Activated CD8-positive, alpha-beta T cell treated with anti-CD3 and anti-CD28 coated beads for 36 hours (primary cell): ENCODE results near the gene TNFSF8. TPM values are rescaled to one million over a fixed set of nuclear protein-coding genes. Genes with fewer than 3 reads are reported as not detected.
A peak's percentile ranks its signal among the peaks of the same experiment; 100 is the strongest.

ENCODE experiments used
- ATAC-seq: fragments of 200-7000 bp; cut with Tn5 transposase; one replicate; pipeline ENCODE4 v1.10.0; 2021; ENCODE audit warnings: mild to moderate bottlenecking, moderate library complexity
- CTCF ChIA-PET: fragments of 350-600 bp; sonication (Branson Sonifier 250); formaldehyde crosslinking; loops from one replicate; lab custom pipeline; 2021; ENCODE audit warnings: antibody characterized with exemption; lab: Charles Lee
- POLR2A ChIA-PET: fragments of 350-600 bp; sonication (Branson Sonifier 250); formaldehyde crosslinking; loops from one replicate; lab custom pipeline; 2021; ENCODE audit warnings: antibody characterized with exemption; lab: Charles Lee
- DNase-seq: peaks from one replicate; pipeline ENCODE4 v3.0.0-alpha.2; 2020
- H3K27ac Mint-ChIP-seq: one replicate; pipeline ENCODE4 v1.8.0; 2021; ENCODE audit warnings: mild to moderate bottlenecking, mixed read lengths
- H3K27me3 Mint-ChIP-seq: one replicate; pipeline ENCODE4 v1.8.0; 2021; ENCODE audit warnings: mixed read lengths
- H3K36me3 Mint-ChIP-seq: one replicate; pipeline ENCODE4 v1.8.0; 2021; ENCODE audit warnings: low read depth, mixed read lengths
- H3K4me1 Mint-ChIP-seq: one replicate; pipeline ENCODE4 v1.8.0; 2021; ENCODE audit warnings: low read depth, mixed read lengths
- H3K4me3 Mint-ChIP-seq: one replicate; pipeline ENCODE4 v1.8.0; 2021; ENCODE audit warnings: mild to moderate bottlenecking, moderate library complexity, mixed read lengths
- H3K9me3 Mint-ChIP-seq: one replicate; pipeline ENCODE4 v1.8.0; 2021; ENCODE audit warnings: mixed read lengths
- intact Hi-C: fragments of 100-400 bp; cut with micrococcal nuclease; formaldehyde crosslinking; loops from one replicate; pipeline ENCODE4 v1.10.0; 2022
- total RNA-seq, 2 experiments: library from RNA; stranded (reverse); gene quantifications; one replicate each; pipeline ENCODE4 v1.2.3, GENCODE V29; 2021
- TF ChIP-seq, protein P1 (sequence below): fragments of 200-600 bp; IDR thresholded peaks from one replicate; pipeline ENCODE4 v1.8.0; 2022; ENCODE audit warnings: antibody characterized with exemption, mild to moderate bottlenecking

The TNFSF8 gene
- total RNA-seq, 2 experiments from 2014 or later: 21.7 to 23.9 TPM

DNA sequence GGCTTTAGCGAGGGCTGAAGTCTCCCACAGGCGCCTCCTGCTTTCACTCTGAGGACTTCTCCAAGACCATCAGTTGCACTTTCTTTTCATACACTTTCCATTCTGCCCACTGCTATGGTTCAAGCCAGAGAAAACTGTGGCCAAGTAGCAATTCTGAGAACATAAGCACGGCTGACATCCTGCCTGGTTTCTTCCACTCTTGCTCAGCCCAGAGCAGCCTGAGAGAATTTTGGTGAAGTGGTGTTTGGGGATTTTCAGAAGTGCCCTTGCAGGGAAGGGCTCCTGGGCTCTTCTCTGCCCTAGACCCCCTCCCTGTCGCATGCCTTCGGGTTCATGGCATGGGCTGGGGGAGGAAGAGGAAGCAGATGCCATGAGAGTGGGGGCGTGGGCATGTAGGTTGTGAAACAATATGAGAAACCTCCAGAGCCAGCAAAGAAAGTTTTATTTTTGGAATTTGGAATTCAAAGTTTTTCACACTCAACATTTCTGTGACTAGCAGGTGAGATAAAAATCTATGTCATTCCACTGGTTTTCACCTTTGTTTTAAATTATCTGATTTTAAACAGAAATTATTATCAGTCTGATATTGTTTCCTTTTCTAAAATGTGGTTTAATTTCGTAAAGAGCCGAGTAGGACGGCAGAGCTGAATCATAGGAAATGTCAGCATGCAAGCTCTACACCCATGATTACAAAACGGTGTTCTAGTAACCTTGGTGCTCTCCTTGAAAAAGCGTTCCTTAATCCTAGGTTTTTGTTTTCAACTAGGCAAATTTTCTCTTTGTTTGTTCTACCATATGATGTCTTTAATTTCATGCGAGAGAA lies 27.8 kb upstream of the TNFSF8 start:
- ChIA-PET POLR2A (interaction anchor here (0.6 to 1.7 kb wide), 5 partner anchors 12 to 59 kb away, joined by 3 to 5 read pairs (median 3); no protein-coding TSS in a partner anchor), CTCF (interaction anchor here (1.0 kb wide), 1 partner anchor 56 kb away, joined by 4 read pairs; no protein-coding TSS in a partner anchor)
- Mint-ChIP-seq H3K9me3 (peaks cover 46% of the 10 kb centered on the region), H3K27ac (peak overlapping the region; percentile 99), H3K4me3 (peak overlapping the region; percentile 70), H3K36me3 (peaks cover 35% of the 10 kb centered on the region), H3K4me1 (peaks cover 57% of the 10 kb centered on the region), H3K27me3 (no peaks in the 10 kb centered on the region)
- peak; percentile 83 for ATAC-seq
- peak; percentile 75 for DNase-seq
- intact Hi-C loops: loop anchor here (5.0 kb wide), 2 partner anchors 34 to 49 kb away; no protein-coding TSS in a partner anchor
- TF ChIP-seq, protein P1, sequence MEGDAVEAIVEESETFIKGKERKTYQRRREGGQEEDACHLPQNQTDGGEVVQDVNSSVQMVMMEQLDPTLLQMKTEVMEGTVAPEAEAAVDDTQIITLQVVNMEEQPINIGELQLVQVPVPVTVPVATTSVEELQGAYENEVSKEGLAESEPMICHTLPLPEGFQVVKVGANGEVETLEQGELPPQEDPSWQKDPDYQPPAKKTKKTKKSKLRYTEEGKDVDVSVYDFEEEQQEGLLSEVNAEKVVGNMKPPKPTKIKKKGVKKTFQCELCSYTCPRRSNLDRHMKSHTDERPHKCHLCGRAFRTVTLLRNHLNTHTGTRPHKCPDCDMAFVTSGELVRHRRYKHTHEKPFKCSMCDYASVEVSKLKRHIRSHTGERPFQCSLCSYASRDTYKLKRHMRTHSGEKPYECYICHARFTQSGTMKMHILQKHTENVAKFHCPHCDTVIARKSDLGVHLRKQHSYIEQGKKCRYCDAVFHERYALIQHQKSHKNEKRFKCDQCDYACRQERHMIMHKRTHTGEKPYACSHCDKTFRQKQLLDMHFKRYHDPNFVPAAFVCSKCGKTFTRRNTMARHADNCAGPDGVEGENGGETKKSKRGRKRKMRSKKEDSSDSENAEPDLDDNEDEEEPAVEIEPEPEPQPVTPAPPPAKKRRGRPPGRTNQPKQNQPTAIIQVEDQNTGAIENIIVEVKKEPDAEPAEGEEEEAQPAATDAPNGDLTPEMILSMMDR: no peak

DNA sequence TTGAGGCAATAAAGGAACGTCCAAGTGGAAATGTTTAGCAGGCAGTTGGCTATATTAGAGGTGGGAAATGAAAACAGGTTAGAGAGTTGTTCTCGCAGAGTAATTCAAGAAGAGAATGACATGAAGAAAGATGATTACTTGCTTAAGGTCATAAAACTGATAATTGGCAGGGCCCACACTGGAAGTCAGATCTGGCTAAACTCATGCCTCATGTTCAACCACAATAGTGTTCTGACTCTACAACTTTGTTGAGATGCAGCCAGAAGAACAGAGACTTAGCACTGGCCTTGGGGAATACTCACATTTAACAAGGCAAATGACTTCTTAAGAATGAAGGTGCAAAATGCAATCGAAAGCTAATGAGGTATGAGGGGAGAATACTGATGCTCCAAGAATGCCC lies 27.2 kb upstream of the TNFSF8 start:
- H3K4me3 Mint-ChIP-seq: peak overlapping the region; percentile 70
- TF ChIP-seq, protein P1: no peak
- peaks cover 57% of the 10 kb centered on the region for H3K4me1 Mint-ChIP-seq
- ChIA-PET POLR2A (interaction anchor here (0.6 to 1.7 kb wide), 5 partner anchors 12 to 59 kb away, joined by 3 to 5 read pairs (median 4); no protein-coding TSS in a partner anchor), CTCF (no interaction called here)
- H3K9me3 Mint-ChIP-seq: peaks cover 39% of the 10 kb centered on the region
- peak overlapping the region; percentile 99 for H3K27ac Mint-ChIP-seq
- no peaks in the 10 kb centered on the region for H3K27me3 Mint-ChIP-seq
- intact Hi-C loops: loop anchor here (5.0 kb wide), 2 partner anchors 35 to 50 kb away; no protein-coding TSS in a partner anchor
- ATAC-seq: peak; percentile 26
- peak; percentile 13 for DNase-seq
- H3K36me3 Mint-ChIP-seq: peaks cover 32% of the 10 kb centered on the region

DNA sequence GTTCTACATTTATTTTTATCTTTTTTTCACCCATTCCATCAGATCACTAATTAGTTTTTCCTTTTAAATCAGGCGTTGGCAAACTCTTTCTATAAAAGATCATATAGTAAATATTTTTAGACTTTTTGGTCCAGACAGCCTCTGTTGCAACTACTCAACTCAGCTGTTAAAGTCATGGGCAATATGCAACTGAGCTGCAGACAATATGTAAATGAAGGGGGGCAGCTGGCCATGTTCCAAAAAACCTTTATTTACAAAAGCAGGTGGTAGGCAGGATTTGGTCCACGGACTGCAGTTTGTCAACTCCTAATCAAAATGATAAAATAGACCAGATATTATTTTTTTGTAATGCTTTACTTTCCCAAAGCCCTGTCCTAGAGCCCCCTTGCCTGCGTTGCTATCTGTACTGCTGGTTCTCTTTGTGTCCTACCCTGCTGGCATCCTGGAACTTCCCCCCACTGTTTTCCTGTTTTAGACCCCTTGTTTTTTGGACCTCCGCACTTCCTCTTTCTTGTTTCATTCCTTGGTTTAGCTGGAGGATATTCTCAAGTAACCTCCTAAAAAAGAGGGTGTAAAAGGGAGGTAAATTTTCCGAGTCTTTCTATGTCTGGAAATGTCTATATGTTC lies 24.7 kb upstream of the TNFSF8 start:
- ChIA-PET CTCF (interaction anchor here (1.0 to 1.3 kb wide), 2 partner anchors 16 to 18 kb away, joined by 3 to 4 read pairs; no protein-coding TSS in a partner anchor), POLR2A (interaction anchor here (0.9 to 2.0 kb wide), 3 partner anchors 20 to 25 kb away, joined by 3 to 9 read pairs (median 5); partner anchors contain the start of gene TNFSF8)

DNA sequence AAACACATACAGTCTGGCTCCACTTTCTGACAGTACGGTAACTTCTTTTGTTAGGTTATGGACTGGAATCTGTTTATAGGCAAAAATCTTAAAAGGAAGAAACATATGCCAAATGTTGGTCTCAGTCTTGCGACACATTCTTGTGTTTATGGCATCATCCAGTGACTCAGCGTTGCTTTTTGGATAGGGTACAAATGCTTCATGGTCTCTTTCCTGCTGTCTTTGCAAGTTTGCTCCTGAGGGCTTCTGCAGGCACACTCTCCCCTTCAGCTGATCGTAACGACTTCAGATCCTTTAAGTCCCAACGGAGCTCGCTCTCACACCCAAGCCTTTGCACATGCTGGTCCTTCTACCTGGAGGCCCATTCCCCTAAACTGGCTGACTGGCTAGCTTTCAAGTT lies 23.6 kb upstream of the TNFSF8 start:
- intact Hi-C loops: no loop called here
- DNase-seq (peak; percentile 35), ATAC-seq (no peak)
- POLR2A ChIA-PET: interaction anchor here (0.5 to 1.9 kb wide), 3 partner anchors 19 to 24 kb away, joined by 3 to 5 read pairs (median 5); partner anchors contain the start of gene TNFSF8
- TF ChIP-seq, protein P1: no peak
- Mint-ChIP-seq H3K27ac (peak overlapping the region; percentile 9), H3K4me1 (peaks cover 37% of the 10 kb centered on the region), H3K9me3 (peaks cover 7% of the 10 kb centered on the region), H3K27me3 (no peaks in the 10 kb centered on the region), H3K4me3 (no peak overlapping the region), H3K36me3 (peaks cover 10% of the 10 kb centered on the region)
- CTCF ChIA-PET: interaction anchor here (0.7 to 1.7 kb wide), 3 partner anchors 15 to 60 kb away, joined by 3 to 6 read pairs (median 4); no protein-coding TSS in a partner anchor

More for the DNA sequence above, 24.7 kb upstream of the TNFSF8 start:
- peaks cover 20% of the 10 kb centered on the region for H3K36me3 Mint-ChIP-seq
- H3K27me3 Mint-ChIP-seq: no peaks in the 10 kb centered on the region
- H3K9me3 Mint-ChIP-seq: peaks cover 18% of the 10 kb centered on the region
- ATAC-seq (no peak), DNase-seq (no peak)
- TF ChIP-seq, protein P1: no peak
- H3K4me3 Mint-ChIP-seq: no peak overlapping the region
- intact Hi-C loops: loop anchor here (5.0 kb wide), 2 partner anchors 37 to 52 kb away; no protein-coding TSS in a partner anchor
- no peak overlapping the region for H3K27ac Mint-ChIP-seq
- peaks cover 48% of the 10 kb centered on the region for H3K4me1 Mint-ChIP-seq
